ENCODE measurements around the gene TRABD2B. TPM values are rescaled to one million over a fixed set of nuclear protein-coding genes. Genes with fewer than 3 reads are reported as not detected.

Gene TRABD2B
- total RNA-seq, 1 donor from 2014 or later: 0.92 TPM

GRCh38 chr1:47753808-47754207, 243.4 kb downstream of the TRABD2B start:
- no peak for DNase-seq (ENCODE audit: low read depth)
- no peak overlapping the region for H3K4me3 ChIP-seq (ENCODE audit: low read depth, low read length)
- H3K27me3 ChIP-seq (ENCODE audit: control insufficient read depth, insufficient read depth, low read length): no peaks in the 10 kb centered on the region
- no peak for TF ChIP-seq CTCF (IDR thresholded peaks at IDR 0.05; ENCODE audit: insufficient read depth, low read length, poor library complexity, severe bottlenecking)
- H3K36me3 ChIP-seq (ENCODE audit: control insufficient read depth, insufficient read depth, low read length): no peaks in the 10 kb centered on the region

DNA sequence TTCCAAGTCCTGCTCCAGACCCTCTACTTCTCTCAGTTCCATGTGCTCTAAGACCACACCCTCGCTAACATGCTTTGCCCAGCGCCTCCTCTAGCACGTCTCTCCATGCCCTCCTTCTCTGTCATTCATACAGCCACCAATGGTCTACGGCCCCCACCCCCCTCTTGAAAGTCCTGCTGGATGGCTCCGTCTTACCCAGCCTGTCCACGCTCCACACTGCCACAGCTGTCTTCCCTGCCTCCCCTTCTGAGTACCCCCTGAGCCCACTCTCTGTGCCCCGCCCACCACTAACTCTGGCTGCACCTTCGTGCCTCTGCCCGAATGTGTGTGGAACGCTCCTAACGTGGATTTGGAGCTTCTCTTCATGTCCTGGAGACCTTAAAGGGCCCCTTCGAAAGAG, 244.6 kb downstream of the TRABD2B start:
- DNase-seq (ENCODE audit: low read depth): no peak
- TF ChIP-seq CTCF (IDR thresholded peaks at IDR 0.05; ENCODE audit: insufficient read depth, low read length, poor library complexity, severe bottlenecking): no peak
- Histone ChIP-seq H3K36me3 (ENCODE audit: control insufficient read depth, insufficient read depth, low read length) (no peaks in the 10 kb centered on the region), H3K4me3 (ENCODE audit: low read depth, low read length) (no peak overlapping the region), H3K27me3 (ENCODE audit: control insufficient read depth, insufficient read depth, low read length) (no peaks in the 10 kb centered on the region)

- H3K36me3 ChIP-seq (ENCODE audit: control insufficient read depth, insufficient read depth, low read length): no peaks in the 10 kb centered on the region
- H3K4me3 ChIP-seq (ENCODE audit: low read depth, low read length): no peak overlapping the region
- H3K27me3 ChIP-seq (ENCODE audit: control insufficient read depth, insufficient read depth, low read length): no peaks in the 10 kb centered on the region
- no peak for TF ChIP-seq CTCF (IDR thresholded peaks at IDR 0.05; ENCODE audit: insufficient read depth, low read length, poor library complexity, severe bottlenecking)
- no peak for DNase-seq (ENCODE audit: low read depth)
These were observed 245.2 kb downstream of the TRABD2B start for GRCh38 chr1:47751996-47752451.

- no peak overlapping the region for H3K4me3 ChIP-seq (ENCODE audit: low read depth, low read length)
- no peaks in the 10 kb centered on the region for H3K36me3 ChIP-seq (ENCODE audit: control insufficient read depth, insufficient read depth, low read length)
- H3K27me3 ChIP-seq (ENCODE audit: control insufficient read depth, insufficient read depth, low read length): no peaks in the 10 kb centered on the region
- no peak for TF ChIP-seq CTCF (IDR thresholded peaks at IDR 0.05; ENCODE audit: insufficient read depth, low read length, poor library complexity, severe bottlenecking)
- DNase-seq (ENCODE audit: low read depth): no peak
These were observed 246.0 kb downstream of the TRABD2B start for GRCh38 chr1:47751193-47751592.

- DNase-seq (ENCODE audit: low read depth): no peak
- no peaks in the 10 kb centered on the region for H3K27me3 ChIP-seq (ENCODE audit: control insufficient read depth, insufficient read depth, low read length)
- no peaks in the 10 kb centered on the region for H3K36me3 ChIP-seq (ENCODE audit: control insufficient read depth, insufficient read depth, low read length)
- no peak for TF ChIP-seq CTCF (IDR thresholded peaks at IDR 0.05; ENCODE audit: insufficient read depth, low read length, poor library complexity, severe bottlenecking)
- H3K4me3 ChIP-seq (ENCODE audit: low read depth, low read length): no peak overlapping the region
These were observed 251.2 kb downstream of the TRABD2B start for GRCh38 chr1:47745715-47746609.

Measured in kidney epithelial cell (primary cell).